H1 (cell line): ENCODE data around the gene DGKD.

Experiments used
- CTCF ChIP-seq, 3 experiments: IDR thresholded peaks; 1 replicate in 2 of 3; 2 replicates in 1 of 3; pipeline versions ENCODE4 v1.5.1 to v1.6.1; 2011; ENCODE audit warnings: low read length in 3 of 3, mild to moderate bottlenecking in 3 of 3, inconsistent platforms in 2 of 3, low read depth in 1 of 3, moderate library complexity in 1 of 3; ENCODE audit not compliant: insufficient read depth in 1 of 3; ENCODE audit errors: control extremely low read depth in 1 of 3
- GTF2F1 ChIP-seq: IDR thresholded peaks from 2 replicates; pipeline ENCODE4 v1.6.1; 2012; ENCODE audit warnings: low read depth, low read length, improper control_type of control experiment, borderline replicate concordance
- TBP ChIP-seq: IDR thresholded peaks from 2 replicates; pipeline ENCODE4 v1.6.1; 2011; ENCODE audit warnings: low read depth, low read length, improper control_type of control experiment
- ZNF274 ChIP-seq: IDR thresholded peaks from 2 replicates; pipeline ENCODE4 v1.7.0; 2012; ENCODE audit warnings: low read length, borderline replicate concordance; ENCODE audit errors: extremely low read depth

- no peak for TF ChIP-seq ZNF274
- TF ChIP-seq CTCF (IDR thresholded peaks at IDR 0.05; ENCODE audit: control extremely low read depth in 1 of 3, insufficient read depth in 1 of 3, low read depth in 1 of 3, low read length in 3 of 3): no peak
- no peak for TF ChIP-seq GTF2F1
- no peak for TF ChIP-seq TBP
Observed at GRCh38 chr2:233312874-233313273, 41.4 kb upstream of the DGKD start.
